H1 (cell line): ENCODE measurements around the gene LHFPL2. TPM values are rescaled to one million over a fixed set of nuclear protein-coding genes. Genes with fewer than 3 reads are reported as not detected.

Experiments used
- HDAC6 ChIP-seq: IDR thresholded peaks from one replicate; pipeline ENCODE4 v1.7.1; 2012; ENCODE audit warnings: low read depth, mild to moderate bottlenecking, inconsistent platforms, low read length, moderate library complexity
- PHF8 ChIP-seq: fragments of 200-600 bp; sonication (generic); conservative IDR thresholded peaks from 2 replicates; pipeline ENCODE4 v1.7.1; 2012; ENCODE audit warnings: low read depth, mild to moderate bottlenecking, inconsistent platforms, low read length, moderate library complexity
- RFX5 ChIP-seq: IDR thresholded peaks from 2 replicates; pipeline ENCODE4 v1.6.1; 2011; ENCODE audit warnings: low read depth, low read length, improper control_type of control experiment, borderline replicate concordance
- SIX5 ChIP-seq: IDR thresholded peaks from 2 replicates; pipeline ENCODE4 v1.6.1; 2011; ENCODE audit warnings: mild to moderate bottlenecking, low read depth, low read length
- SP1 ChIP-seq: IDR thresholded peaks from 2 replicates; pipeline ENCODE4 v1.6.1; 2011; ENCODE audit warnings: low read depth, low read length
- polyA plus RNA-seq, 7 experiments: library from polyadenylated mRNA; depleted of rRNA in 3 of 7; stranded (reverse) in 5 of 7; unstranded in 2 of 7; fragments of >200 nt in 5 of 7; fragments of 200-250 nt in 2 of 7; gene quantifications; 1 replicate in 5 of 7; 2 replicates in 1 of 7; 4 replicates in 1 of 7; pipeline versions ENCODE4 v1.2.1 to v1.2.3, GENCODE V29; 2011 to 2013; ENCODE audit warnings: missing spikeins in 2 of 7, mixed read lengths in 2 of 7
- total RNA-seq: library from RNA; stranded (reverse); fragmentation: NEBNext Ultra II Directional; extraction: Animal tissue kit (Norgen Biotek cat#: 25700); gene quantifications from 2 replicates; pipeline ENCODE4 v1.2.1, GENCODE V29; 2021

The LHFPL2 gene
- total and polyA plus RNA-seq, 2 of the 8 experiments (the other 6 are each of a cell fraction or from before 2014, with no cell fraction given): 9.6 to 43.0 TPM

GRCh38 chr5:78526049-78526525, 122.5 kb downstream of the LHFPL2 start (continued):
- TF ChIP-seq PHF8 (no peak), RFX5 (no peak), SP1 (no peak), SIX5 (no peak), HDAC6 (no peak)
